HG03469 (cell line): ENCODE data around the gene LCN9.

Experiments used
- ATAC-seq: cut with Tn5 transposase; IDR thresholded peaks from one replicate; pipeline ENCODE4 v1.9.1; 2021; ENCODE audit warnings: mild to moderate bottlenecking, moderate library complexity, moderate number of reproducible peaks; ENCODE audit not compliant: unreplicated experiment

Gene LCN9

GRCh38 chr9:135716045-135716444 lies 52.9 kb downstream of the LCN9 start:
- no peak for ATAC-seq
